ENCODE measurements around the gene DCAF7.

The DCAF7 gene

GRCh38 chr17:63533433-63534077 is 16.7 kb upstream of the DCAF7 start:
- H3K4me3 ChIP-seq (ENCODE audit: low read length): no peak overlapping the region
- H3K27ac ChIP-seq (ENCODE audit: low read length): no peak overlapping the region
- H2AFZ ChIP-seq (ENCODE audit: low read length): no peak overlapping the region
- H3F3A ChIP-seq (ENCODE audit: insufficient read depth, low read length): no peaks in the 10 kb centered on the region
- DNase-seq: no peak
- no peaks in the 10 kb centered on the region for H3K9me2 ChIP-seq (replicated peaks; ENCODE audit: insufficient read depth, low read length)
- no peaks in the 10 kb centered on the region for H3K4me1 ChIP-seq (ENCODE audit: low read length)
- H3K9ac ChIP-seq (ENCODE audit: low read length): no peak overlapping the region
- no peaks in the 10 kb centered on the region for H4K20me1 ChIP-seq (ENCODE audit: insufficient read depth, low read length)
- no peak overlapping the region for H3K4me2 ChIP-seq (ENCODE audit: low read depth, low read length)
- no peaks in the 10 kb centered on the region for H3K36me3 ChIP-seq (replicated peaks; ENCODE audit: insufficient read depth, low read length)
- no peaks in the 10 kb centered on the region for H3K9me3 ChIP-seq (replicated peaks; ENCODE audit: insufficient read depth, low read length)
- H3K27me3 ChIP-seq (replicated peaks; ENCODE audit: insufficient read depth, low read length): peaks cover 24% of the 10 kb centered on the region
- TF ChIP-seq EZH2phosphoT487 (IDR thresholded peaks at IDR 0.05; ENCODE audit: low read length) (no peak), EZH2 (optimal IDR thresholded peaks at IDR 0.05; ENCODE audit: low read depth, low read length) (no peak), CTCF (IDR thresholded peaks at IDR 0.05; ENCODE audit: low read length) (no peak)
- no peaks in the 10 kb centered on the region for H3K79me2 ChIP-seq (ENCODE audit: low read length)

- no peaks in the 10 kb centered on the region for H3K9me2 ChIP-seq (replicated peaks; ENCODE audit: insufficient read depth, low read length)
- H3K9ac ChIP-seq (ENCODE audit: low read length): no peak overlapping the region
- H3K4me3 ChIP-seq (ENCODE audit: low read length): no peak overlapping the region
- H3K4me1 ChIP-seq (ENCODE audit: low read length): no peaks in the 10 kb centered on the region
- no peak overlapping the region for H3K27ac ChIP-seq (ENCODE audit: low read length)
- no peak for DNase-seq
- no peaks in the 10 kb centered on the region for H3K9me3 ChIP-seq (replicated peaks; ENCODE audit: insufficient read depth, low read length)
- no peaks in the 10 kb centered on the region for H3K36me3 ChIP-seq (replicated peaks; ENCODE audit: insufficient read depth, low read length)
- no peak overlapping the region for H3K4me2 ChIP-seq (ENCODE audit: low read depth, low read length)
- no peak for TF ChIP-seq EZH2 (optimal IDR thresholded peaks at IDR 0.05; ENCODE audit: low read depth, low read length)
- no peak for TF ChIP-seq EZH2phosphoT487 (IDR thresholded peaks at IDR 0.05; ENCODE audit: low read length)
- TF ChIP-seq CTCF (IDR thresholded peaks at IDR 0.05; ENCODE audit: low read length): no peak
- H3K79me2 ChIP-seq (ENCODE audit: low read length): no peaks in the 10 kb centered on the region
- H3F3A ChIP-seq (ENCODE audit: insufficient read depth, low read length): no peaks in the 10 kb centered on the region
- no peaks in the 10 kb centered on the region for H4K20me1 ChIP-seq (ENCODE audit: insufficient read depth, low read length)
- H2AFZ ChIP-seq (ENCODE audit: low read length): no peak overlapping the region
- peaks cover 30% of the 10 kb centered on the region for H3K27me3 ChIP-seq (replicated peaks; ENCODE audit: insufficient read depth, low read length)
Observed at GRCh38 chr17:63534078-63534570, 16.2 kb upstream of the DCAF7 start.

- Histone ChIP-seq H4K20me1 (ENCODE audit: insufficient read depth, low read length) (no peaks in the 10 kb centered on the region), H3K4me2 (ENCODE audit: low read depth, low read length) (no peak overlapping the region), H3F3A (ENCODE audit: insufficient read depth, low read length) (no peaks in the 10 kb centered on the region), H2AFZ (ENCODE audit: low read length) (no peak overlapping the region), H3K9me2 (replicated peaks; ENCODE audit: insufficient read depth, low read length) (no peaks in the 10 kb centered on the region), H3K4me1 (ENCODE audit: low read length) (no peaks in the 10 kb centered on the region), H3K9me3 (replicated peaks; ENCODE audit: insufficient read depth, low read length) (no peaks in the 10 kb centered on the region), H3K27ac (ENCODE audit: low read length) (no peak overlapping the region), H3K27me3 (replicated peaks; ENCODE audit: insufficient read depth, low read length) (peaks cover 38% of the 10 kb centered on the region), H3K36me3 (replicated peaks; ENCODE audit: insufficient read depth, low read length) (no peaks in the 10 kb centered on the region), H3K4me3 (ENCODE audit: low read length) (no peak overlapping the region), H3K9ac (ENCODE audit: low read length) (no peak overlapping the region), H3K79me2 (ENCODE audit: low read length) (no peaks in the 10 kb centered on the region)
- DNase-seq: no peak
- TF ChIP-seq EZH2phosphoT487 (IDR thresholded peaks at IDR 0.05; ENCODE audit: low read length) (no peak), CTCF (IDR thresholded peaks at IDR 0.05; ENCODE audit: low read length) (no peak), EZH2 (optimal IDR thresholded peaks at IDR 0.05; ENCODE audit: low read depth, low read length) (no peak)
Observed at GRCh38 chr17:63534816-63535455, 15.3 kb upstream of the DCAF7 start.

Measured in MM.1S (cell line).